Measurements from ENCODE around the gene ZNF346. TPM values are rescaled to one million over a fixed set of nuclear protein-coding genes. Genes with fewer than 3 reads are reported as not detected.

Gene ZNF346
- total and polyA plus RNA-seq, 10 donors, result 5.9 to 36.3 (median 25.6) TPM

DNA sequence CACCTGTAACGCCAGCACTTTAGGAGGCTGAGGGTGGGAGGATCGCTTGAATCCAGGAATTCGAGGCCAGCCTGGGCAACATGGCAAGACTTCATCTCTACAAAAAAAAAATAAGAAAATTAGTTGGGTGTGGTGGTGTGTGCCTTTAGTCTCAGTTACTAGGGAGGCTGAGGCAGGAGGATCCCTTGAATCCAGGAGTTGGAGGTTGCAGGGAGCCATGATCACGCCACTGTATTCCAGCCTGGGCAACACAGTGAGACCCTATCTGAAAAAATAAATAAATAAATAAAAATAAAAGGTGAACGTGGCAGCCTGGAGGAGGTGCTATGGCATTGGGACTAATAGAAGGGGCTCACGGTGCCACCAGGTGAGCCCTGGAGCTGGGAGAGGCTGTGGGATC is 71.3 kb downstream of the ZNF346 start:
- TF ChIP-seq, protein P1, sequence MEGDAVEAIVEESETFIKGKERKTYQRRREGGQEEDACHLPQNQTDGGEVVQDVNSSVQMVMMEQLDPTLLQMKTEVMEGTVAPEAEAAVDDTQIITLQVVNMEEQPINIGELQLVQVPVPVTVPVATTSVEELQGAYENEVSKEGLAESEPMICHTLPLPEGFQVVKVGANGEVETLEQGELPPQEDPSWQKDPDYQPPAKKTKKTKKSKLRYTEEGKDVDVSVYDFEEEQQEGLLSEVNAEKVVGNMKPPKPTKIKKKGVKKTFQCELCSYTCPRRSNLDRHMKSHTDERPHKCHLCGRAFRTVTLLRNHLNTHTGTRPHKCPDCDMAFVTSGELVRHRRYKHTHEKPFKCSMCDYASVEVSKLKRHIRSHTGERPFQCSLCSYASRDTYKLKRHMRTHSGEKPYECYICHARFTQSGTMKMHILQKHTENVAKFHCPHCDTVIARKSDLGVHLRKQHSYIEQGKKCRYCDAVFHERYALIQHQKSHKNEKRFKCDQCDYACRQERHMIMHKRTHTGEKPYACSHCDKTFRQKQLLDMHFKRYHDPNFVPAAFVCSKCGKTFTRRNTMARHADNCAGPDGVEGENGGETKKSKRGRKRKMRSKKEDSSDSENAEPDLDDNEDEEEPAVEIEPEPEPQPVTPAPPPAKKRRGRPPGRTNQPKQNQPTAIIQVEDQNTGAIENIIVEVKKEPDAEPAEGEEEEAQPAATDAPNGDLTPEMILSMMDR (IDR thresholded peaks at IDR 0.05 in 8 of 11, conservative IDR thresholded peaks at IDR 0.05 in 3 of 11), result no peak
- TF ChIP-seq POLR2AphosphoS5 (IDR thresholded peaks at IDR 0.05) (no peak), POLR2A (IDR thresholded peaks at IDR 0.05) (no peak)
- Histone ChIP-seq H3K9me3 (no peaks in the 10 kb centered on the region), H3K4me3 (no peak overlapping the region), H3K27me3 (replicated peaks in 1 of 7) (no peaks in the 10 kb centered on the region), H3K27ac (peak overlapping the region in 5 of 8 donors; percentile 45 to 63 (median 51)), H3K36me3 (peaks cover 0 to 25% (median 0%) of the 10 kb centered on the region in 6 donors), H3K4me1 (peaks cover 0 to 81% (median 33%) of the 10 kb centered on the region in 6 donors)
- no peak for DNase-seq
- 86 to 92% (median 88%) methylated on average over 6 of the region's 6 CpGs for WGBS, 5 donors
- intact Hi-C loops (cut with DNase I; ENCODE audit: low total_unique reads), result no loop called here

DNA sequence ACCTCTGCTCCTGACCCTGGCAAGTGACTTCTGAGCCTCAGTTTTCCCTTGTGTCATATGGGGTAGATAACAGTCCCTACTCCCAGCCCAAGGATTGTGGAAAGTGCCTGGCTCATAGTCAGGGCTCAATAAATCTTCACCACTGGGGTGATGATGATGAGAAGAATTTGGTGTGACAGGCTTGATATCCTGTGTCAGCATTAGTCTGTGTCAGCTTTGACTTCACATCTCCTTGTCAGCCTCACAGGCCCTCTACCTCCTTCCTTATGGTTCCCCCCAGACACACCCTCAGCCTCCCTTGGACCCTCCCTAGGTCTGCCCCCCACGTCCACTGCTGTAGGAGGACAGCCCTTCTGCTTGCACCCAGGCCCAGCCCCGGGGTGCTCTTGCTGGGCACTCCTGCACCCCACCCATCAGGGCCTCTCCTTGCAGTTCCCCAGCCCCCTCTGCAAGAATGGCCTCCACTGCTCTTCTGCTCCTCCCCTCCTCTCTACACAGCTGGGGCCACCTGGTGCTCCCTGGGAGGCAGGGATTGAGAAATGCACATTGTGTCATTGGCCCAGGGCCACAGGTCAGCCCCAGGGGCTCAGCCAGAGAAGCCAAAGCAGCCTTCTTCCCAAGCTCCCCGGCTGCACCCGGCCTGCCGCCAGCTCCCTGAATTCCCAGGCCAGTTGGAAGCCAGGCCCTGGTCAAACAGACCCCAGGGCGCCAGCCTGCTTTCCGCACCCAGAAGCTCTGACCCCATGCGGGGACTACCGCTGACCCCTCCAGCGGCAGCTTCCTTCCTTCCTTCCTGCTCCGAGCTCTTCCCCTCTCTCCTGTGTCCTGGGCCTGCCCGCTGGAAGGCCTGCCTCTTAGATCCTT is 72.0 kb downstream of the ZNF346 start:
- Histone ChIP-seq H3K36me3 (peaks cover 0 to 25% (median 0%) of the 10 kb centered on the region in 6 donors), H3K9me3 (no peaks in the 10 kb centered on the region), H3K27me3 (replicated peaks in 1 of 7) (no peaks in the 10 kb centered on the region), H3K4me1 (peaks cover 0 to 76% (median 34%) of the 10 kb centered on the region in 6 donors), H3K27ac (peak overlapping the region in 5 of 8 donors; percentile 45 to 63 (median 51)), H3K4me3 (no peak overlapping the region)
- intact Hi-C loops (cut with DNase I; ENCODE audit: low total_unique reads), result no loop called here
- DNase-seq, result no peak
- TF ChIP-seq POLR2AphosphoS5 (IDR thresholded peaks at IDR 0.05) (peak; percentile 85 to 91 (median 88)), POLR2A (IDR thresholded peaks at IDR 0.05) (no peak)
- TF ChIP-seq, protein P1 (IDR thresholded peaks at IDR 0.05 in 8 of 11, conservative IDR thresholded peaks at IDR 0.05 in 3 of 11), result no peak
- 50 to 69% (median 55%) methylated on average over 12 of the region's 12 CpGs for WGBS, 5 donors

- H3K36me3 ChIP-seq, result peaks cover 0 to 25% (median 0%) of the 10 kb centered on the region in 6 donors
- peaks cover 0 to 76% (median 36%) of the 10 kb centered on the region in 6 donors for H3K4me1 ChIP-seq
- peak overlapping the region in 6 of 8 donors; percentile 27 to 63 (median 49) for H3K27ac ChIP-seq
- TF ChIP-seq, protein P1 (IDR thresholded peaks at IDR 0.05 in 8 of 11, conservative IDR thresholded peaks at IDR 0.05 in 3 of 11), result no peak
- no peak overlapping the region for H3K4me3 ChIP-seq
- peaks cover 0 to under 1% (median 0%) of the 10 kb centered on the region in 7 donors for H3K27me3 ChIP-seq (replicated peaks in 1 of 7)
- intact Hi-C loops (cut with DNase I; ENCODE audit: low total_unique reads), result no loop called here
- WGBS, 5 donors, result 70 to 84% (median 80%) methylated on average over 17 to 28 of the region's 28 CpGs
- no peak for DNase-seq
- no peaks in the 10 kb centered on the region for H3K9me3 ChIP-seq
Observed at GRCh38 chr5:177095088-177095669, 72.7 kb downstream of the ZNF346 start.

All from spleen (tissue), 11 donors.